ENCODE measurements around the gene LHX3.

GRCh38 chr9:136197084-136197875 lies 7.6 kb downstream of the LHX3 start:
- TF ChIP-seq RXRA (IDR thresholded peaks at IDR 0.05; ENCODE audit: borderline replicate concordance, low read depth) (no peak), GABPA (IDR thresholded peaks at IDR 0.05; ENCODE audit: low read depth) (no peak), POLR2AphosphoS5 (IDR thresholded peaks at IDR 0.05; ENCODE audit: low read depth, low read length) (no peak), TEAD4 (IDR thresholded peaks at IDR 0.05; ENCODE audit: borderline replicate concordance, insufficient read depth) (no peak)
